Fibroblast of lung (primary cell): ENCODE measurements around the gene SHROOM3.

ENCODE experiments used
- CTCF ChIP-seq, 2 donors: IDR thresholded peaks in 1 of 2; conservative IDR thresholded peaks in 1 of 2; 1 replicate in 1 of 2; 2 replicates in 1 of 2; pipeline ENCODE4 v1.5.1; 2011 to 2012; ENCODE audit warnings: low read length in 2 of 2, control low read depth in 1 of 2, inconsistent platforms in 1 of 2, low read depth in 1 of 2, mild to moderate bottlenecking in 1 of 2
- EZH2 ChIP-seq: IDR thresholded peaks from 2 replicates; pipeline ENCODE4 v1.5.1; 2012; ENCODE audit warnings: low read length, control low read depth, mild to moderate bottlenecking; ENCODE audit errors: missing control alignments

GRCh38 chr4:76790377-76790776 is 355.3 kb downstream of the SHROOM3 start:
- TF ChIP-seq CTCF (conservative IDR thresholded peaks at IDR 0.05 in 1 of 2, IDR thresholded peaks at IDR 0.05 in 1 of 2; ENCODE audit: low read depth in 1 of 2, low read length in 2 of 2) (no peak), EZH2 (no peak)
